SK-N-DZ (cell line): ENCODE data around the gene UGT2B11. TPM values are rescaled to one million over a fixed set of nuclear protein-coding genes. Genes with fewer than 3 reads are reported as not detected.
"Not testable (repeated sequence)": the region's sequence is repeated elsewhere in the genome, so short reads cannot be mapped to it uniquely, and the experiment has no call there.

ENCODE experiments used
- DNase-seq: peaks from one replicate; pipeline ENCODE4 v3.0.0-alpha.2; 2015; ENCODE audit warnings: low spot score
- polyA plus RNA-seq, 2 experiments: library from polyadenylated mRNA; depleted of rRNA; stranded (reverse); fragments of >200 nt; gene quantifications; 2 replicates each; pipeline ENCODE4 v1.2.3, GENCODE V29; 2014

Gene UGT2B11
- not detected in 2 replicates for polyA plus RNA-seq (2014; cell fraction: cytosol; rRNA removed)
- polyA plus RNA-seq (2014; cell fraction: nucleus; rRNA removed) = not detected in 2 replicates

GRCh38 chr4:69214716-69215115, at the start of gene UGT2B11:
Gene UGT2B11, minus strand, starts transcription at chr4:69214748. Its CDS starts 26 bp downstream, at chr4:69214722.
- DNase-seq = no peak

GRCh38 chr4:69253147-69253772, 38.7 kb upstream of the UGT2B11 start:
- DNase-seq = not testable (repeated sequence)

GRCh38 chr4:69250884-69251283, 36.3 kb upstream of the UGT2B11 start:
- DNase-seq = not testable (repeated sequence)

GRCh38 chr4:69242562-69243240, 28.2 kb upstream of the UGT2B11 start:
- DNase-seq = not testable (repeated sequence)

GRCh38 chr4:69241746-69242145, 27.2 kb upstream of the UGT2B11 start:
- not testable (repeated sequence) for DNase-seq

- not testable (repeated sequence) for DNase-seq
Observed at GRCh38 chr4:69240787-69241186, 26.2 kb upstream of the UGT2B11 start.

GRCh38 chr4:69239557-69240168, 25.1 kb upstream of the UGT2B11 start:
- DNase-seq = no peak

GRCh38 chr4:69239092-69239491, 24.5 kb upstream of the UGT2B11 start:
- no peak for DNase-seq

- DNase-seq = no peak
Observed at GRCh38 chr4:69224891-69225290, 10.3 kb upstream of the UGT2B11 start.

GRCh38 chr4:69223277-69223676, 8.7 kb upstream of the UGT2B11 start:
- not testable (repeated sequence) for DNase-seq

GRCh38 chr4:69218491-69218890, 3.9 kb upstream of the UGT2B11 start:
- DNase-seq = not testable (repeated sequence)

GRCh38 chr4:69210911-69211310, 3.6 kb downstream of the UGT2B11 start:
- no peak for DNase-seq

GRCh38 chr4:69198506-69198905, 16.0 kb downstream of the UGT2B11 start:
- not testable (repeated sequence) for DNase-seq

GRCh38 chr4:69196209-69196965, 18.2 kb downstream of the UGT2B11 start:
- DNase-seq = no peak

GRCh38 chr4:69194166-69194565, 20.4 kb downstream of the UGT2B11 start:
- no peak for DNase-seq

- not testable (repeated sequence) for DNase-seq
Observed at GRCh38 chr4:69191905-69192304, 22.6 kb downstream of the UGT2B11 start.

- not testable (repeated sequence) for DNase-seq
Observed at GRCh38 chr4:69190621-69191020, 23.9 kb downstream of the UGT2B11 start.

GRCh38 chr4:69181519-69182169, 32.9 kb downstream of the UGT2B11 start:
- DNase-seq = not testable (repeated sequence)

GRCh38 chr4:69179817-69180216, 34.7 kb downstream of the UGT2B11 start:
- not testable (repeated sequence) for DNase-seq

GRCh38 chr4:69178751-69179205, 35.8 kb downstream of the UGT2B11 start:
- not testable (repeated sequence) for DNase-seq
